ENCODE measurements around the gene NOM1. TPM values are rescaled to one million over a fixed set of nuclear protein-coding genes. Genes with fewer than 3 reads are reported as not detected.
A peak's percentile ranks its signal among the peaks of the same experiment; 100 is the strongest.
"Not testable (repeated sequence)": the region's sequence is repeated elsewhere in the genome, so short reads cannot be mapped to it uniquely, and the experiment has no call there.

Gene NOM1
- polyA plus RNA-seq, 3 donors from 2014 or later = 0.36 to 7.2 (median 3.0) TPM

- H3K4me3 Mint-ChIP-seq, DNase-seq, H3K9me3 Mint-ChIP-seq, H3K36me3 Mint-ChIP-seq: not testable (repeated sequence)
- peaks cover 15 to 21% of the 10 kb centered on the region in 2 donors for H3K4me1 Mint-ChIP-seq
- peak overlapping the region in 1 of 6 donors; percentile 65 for H3K27ac Mint-ChIP-seq
- H3K27me3 Mint-ChIP-seq (ENCODE audit: low read depth in 3 of 3) = peaks cover 13 to 22% (median 16%) of the 10 kb centered on the region in 3 donors
These were observed 23.7 kb upstream of the NOM1 start for GRCh38 chr7:156925821-156926220.

- no peaks in the 10 kb centered on the region for H3K9me3 Mint-ChIP-seq
- H3K27me3 Mint-ChIP-seq (ENCODE audit: low read depth in 3 of 3) = peaks cover 10 to 21% (median 13%) of the 10 kb centered on the region in 3 donors
- H3K27ac Mint-ChIP-seq = peak overlapping the region in 2 of 6 donors; percentile 5 to 39
- H3K4me3 Mint-ChIP-seq = no peak overlapping the region
- DNase-seq = no peak
- peaks cover 0 to 2% (median 0%) of the 10 kb centered on the region in 3 donors for H3K36me3 Mint-ChIP-seq
- peaks cover 10 to 15% of the 10 kb centered on the region in 2 donors for H3K4me1 Mint-ChIP-seq
These were observed 21.7 kb upstream of the NOM1 start for GRCh38 chr7:156927571-156928405.

- no peaks in the 10 kb centered on the region for H3K9me3 Mint-ChIP-seq
- DNase-seq = no peak
- H3K27ac Mint-ChIP-seq = peak overlapping the region in 1 of 6 donors; percentile 46
- peaks cover 4 to 17% (median 8%) of the 10 kb centered on the region in 3 donors for H3K27me3 Mint-ChIP-seq (ENCODE audit: low read depth in 3 of 3)
- peaks cover 0 to under 1% (median 0%) of the 10 kb centered on the region in 3 donors for H3K36me3 Mint-ChIP-seq
- no peak overlapping the region for H3K4me3 Mint-ChIP-seq
- H3K4me1 Mint-ChIP-seq = peaks cover 5 to 9% of the 10 kb centered on the region in 2 donors
These were observed 21.1 kb upstream of the NOM1 start for GRCh38 chr7:156928406-156928747.

DNA sequence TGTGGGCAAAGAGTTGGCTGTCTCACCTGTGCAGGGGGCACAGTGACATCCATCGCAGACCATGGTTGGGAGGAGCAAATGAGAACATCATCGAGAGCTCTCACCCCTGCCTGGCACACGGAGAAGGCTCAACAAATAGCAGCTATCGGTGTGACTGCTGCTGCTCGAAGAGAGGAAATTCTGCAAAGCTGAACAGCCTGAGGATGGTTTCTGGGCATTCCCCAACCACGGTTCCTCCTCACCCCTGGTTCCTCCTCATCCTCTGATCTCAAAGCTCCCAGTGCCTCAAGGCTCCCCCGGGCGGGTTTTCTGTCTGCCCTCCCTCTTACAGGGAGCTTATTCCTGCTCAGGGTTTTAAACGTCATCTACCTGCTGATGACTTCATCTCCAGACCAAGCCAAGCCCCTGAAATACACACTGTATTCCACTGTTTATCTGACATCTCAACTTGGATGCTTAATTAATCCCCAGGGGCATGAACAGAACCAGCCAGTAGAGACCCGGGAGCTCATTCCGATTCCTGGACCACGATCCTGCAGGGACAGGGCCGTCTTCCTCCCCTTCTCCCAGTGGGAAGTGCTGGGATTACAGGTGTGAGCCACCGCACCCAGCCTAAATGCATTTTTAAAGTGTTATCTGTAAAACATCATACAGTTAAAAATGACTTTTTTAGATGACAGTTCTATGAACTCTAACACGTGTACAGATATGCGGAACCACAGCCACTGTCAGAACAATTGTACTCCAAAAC lies 19.5 kb upstream of the NOM1 start:
- no peak overlapping the region for H3K27ac Mint-ChIP-seq
- DNase-seq = no peak
- H3K9me3 Mint-ChIP-seq = no peaks in the 10 kb centered on the region
- H3K27me3 Mint-ChIP-seq (ENCODE audit: low read depth in 3 of 3) = peaks cover 2 to 8% (median 7%) of the 10 kb centered on the region in 3 donors
- no peaks in the 10 kb centered on the region for H3K36me3 Mint-ChIP-seq
- H3K4me1 Mint-ChIP-seq = no peaks in the 10 kb centered on the region
- no peak overlapping the region for H3K4me3 Mint-ChIP-seq

DNA sequence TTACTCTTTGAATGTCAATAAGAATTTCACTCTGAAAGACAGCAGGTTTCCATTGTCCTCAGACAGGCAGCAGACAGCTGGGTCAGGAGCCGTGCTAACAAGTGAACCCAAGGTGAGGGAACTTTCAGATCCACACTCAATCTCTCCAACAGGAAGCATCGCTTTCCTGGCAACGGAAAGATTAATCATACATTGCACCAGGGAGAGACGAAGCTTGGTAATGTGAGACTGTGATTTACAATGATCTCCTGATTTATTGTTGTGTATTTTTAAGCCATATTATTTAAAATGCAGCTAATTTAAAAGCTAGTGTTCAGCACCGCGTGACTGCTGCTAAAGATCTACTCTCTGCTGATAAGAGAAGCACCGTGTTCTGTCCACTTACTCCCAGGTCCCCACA lies 17.5 kb upstream of the NOM1 start:
- Mint-ChIP-seq H3K27me3 (ENCODE audit: low read depth in 3 of 3) (peaks cover 2 to 12% (median 7%) of the 10 kb centered on the region in 3 donors), H3K36me3 (no peaks in the 10 kb centered on the region)

GRCh38 chr7:156935250-156935649 lies 14.3 kb upstream of the NOM1 start:
- Mint-ChIP-seq H3K27ac (no peak overlapping the region), H3K36me3 (no peaks in the 10 kb centered on the region), H3K9me3 (no peaks in the 10 kb centered on the region), H3K4me3 (no peak overlapping the region), H3K4me1 (no peaks in the 10 kb centered on the region), H3K27me3 (ENCODE audit: low read depth in 3 of 3) (peaks cover 4 to 10% (median 5%) of the 10 kb centered on the region in 3 donors)
- no peak for DNase-seq

More for the DNA sequence above, 17.5 kb upstream of the NOM1 start:
- Mint-ChIP-seq H3K27ac (no peak overlapping the region), H3K4me1 (no peaks in the 10 kb centered on the region), H3K9me3 (no peaks in the 10 kb centered on the region), H3K4me3 (no peak overlapping the region)
- no peak for DNase-seq

GRCh38 chr7:156936766-156937165 lies 12.7 kb upstream of the NOM1 start:
- not testable (repeated sequence) for H3K4me1 Mint-ChIP-seq, H3K4me3 Mint-ChIP-seq, H3K27ac Mint-ChIP-seq, H3K9me3 Mint-ChIP-seq, DNase-seq, H3K36me3 Mint-ChIP-seq
- peaks cover 2 to 10% (median 5%) of the 10 kb centered on the region in 3 donors for H3K27me3 Mint-ChIP-seq (ENCODE audit: low read depth in 3 of 3)

DNA sequence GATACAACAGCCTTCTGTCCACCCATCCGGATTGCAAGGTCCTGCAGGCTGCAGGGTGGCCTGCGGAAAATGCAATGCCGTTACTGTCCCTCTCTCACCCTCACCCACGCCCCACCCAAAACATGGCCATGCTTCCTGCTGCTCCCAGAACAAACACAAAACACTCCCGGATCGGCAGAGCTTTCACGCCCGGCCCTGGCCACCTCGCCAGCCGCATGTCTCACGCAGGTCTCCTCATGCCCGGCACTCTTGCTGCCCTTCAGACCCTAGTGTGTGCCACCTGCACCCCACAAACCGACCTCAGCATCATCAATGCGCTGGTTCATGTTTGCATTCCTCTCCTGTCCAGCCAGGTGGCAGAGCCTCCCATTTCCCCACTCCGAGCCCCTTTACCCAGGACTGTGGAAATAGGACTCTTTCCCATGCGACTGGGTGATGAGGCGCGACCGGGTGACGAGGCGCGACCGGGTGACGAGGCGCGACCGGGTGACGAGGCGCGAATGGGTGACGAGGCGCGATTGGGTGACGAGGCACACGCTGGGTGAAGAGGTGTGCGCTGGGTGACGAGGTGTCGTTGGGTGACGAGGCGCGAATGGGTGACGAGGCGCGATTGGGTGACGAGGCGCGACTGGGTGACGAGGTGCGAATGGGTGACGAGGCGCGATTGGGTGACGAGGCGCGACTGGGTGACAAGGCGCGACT lies 8.9 kb upstream of the NOM1 start:
- no peaks in the 10 kb centered on the region for H3K4me1 Mint-ChIP-seq
- peaks cover 7 to 11% (median 8%) of the 10 kb centered on the region in 3 donors for H3K27me3 Mint-ChIP-seq (ENCODE audit: low read depth in 3 of 3)
- DNase-seq = no peak
- no peak overlapping the region for H3K27ac Mint-ChIP-seq
- no peaks in the 10 kb centered on the region for H3K9me3 Mint-ChIP-seq
- H3K4me3 Mint-ChIP-seq = no peak overlapping the region
- peaks cover 0 to 3% (median 0%) of the 10 kb centered on the region in 3 donors for H3K36me3 Mint-ChIP-seq

GRCh38 chr7:156941393-156942182 lies 7.9 kb upstream of the NOM1 start:
- Mint-ChIP-seq H3K4me3 (no peak overlapping the region), H3K36me3 (peaks cover 0 to 3% (median 0%) of the 10 kb centered on the region in 3 donors), H3K4me1 (no peaks in the 10 kb centered on the region), H3K27ac (no peak overlapping the region), H3K9me3 (no peaks in the 10 kb centered on the region), H3K27me3 (ENCODE audit: low read depth in 3 of 3) (peaks cover 7 to 11% (median 11%) of the 10 kb centered on the region in 3 donors)
- DNase-seq = no peak

DNA sequence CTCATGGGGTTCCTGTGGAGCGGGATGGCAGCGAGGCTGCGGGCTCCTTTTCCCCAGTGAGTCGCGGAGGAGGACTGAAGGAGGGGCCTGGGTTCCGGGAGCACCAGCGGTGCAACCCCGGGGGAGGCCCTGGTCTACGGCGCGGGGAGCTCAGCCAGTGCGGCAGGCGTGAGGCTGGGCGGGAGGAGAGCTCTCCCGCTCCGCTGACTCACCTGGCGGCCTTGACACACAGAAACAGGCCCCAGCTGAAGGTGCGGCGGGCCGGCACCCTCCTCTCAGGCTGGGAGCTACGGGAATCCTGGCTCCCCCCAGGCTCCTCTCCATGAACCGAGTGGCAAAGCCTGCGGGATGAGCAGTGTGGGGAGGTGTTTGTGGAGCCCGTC lies 6.8 kb upstream of the NOM1 start:
- Mint-ChIP-seq H3K27me3 (ENCODE audit: low read depth in 3 of 3) (peaks cover 11 to 14% (median 12%) of the 10 kb centered on the region in 3 donors), H3K9me3 (no peaks in the 10 kb centered on the region), H3K4me3 (no peak overlapping the region), H3K27ac (no peak overlapping the region), H3K36me3 (peaks cover 0 to 3% (median 0%) of the 10 kb centered on the region in 3 donors), H3K4me1 (peaks cover 1 to 3% of the 10 kb centered on the region in 2 donors)
- no peak for DNase-seq

GRCh38 chr7:156943091-156944041 lies 6.1 kb upstream of the NOM1 start:
- H3K4me3 Mint-ChIP-seq = no peak overlapping the region
- H3K27me3 Mint-ChIP-seq (ENCODE audit: low read depth in 3 of 3) = peaks cover 9 to 13% (median 10%) of the 10 kb centered on the region in 3 donors
- H3K27ac Mint-ChIP-seq = no peak overlapping the region
- H3K36me3 Mint-ChIP-seq = peaks cover 0 to 3% (median 0%) of the 10 kb centered on the region in 3 donors
- peaks cover 2 to 6% of the 10 kb centered on the region in 2 donors for H3K4me1 Mint-ChIP-seq
- no peak for DNase-seq
- no peaks in the 10 kb centered on the region for H3K9me3 Mint-ChIP-seq

- Mint-ChIP-seq H3K27me3 (ENCODE audit: low read depth in 3 of 3) (peaks cover 9 to 14% (median 10%) of the 10 kb centered on the region in 3 donors), H3K9me3 (no peaks in the 10 kb centered on the region), H3K27ac (no peak overlapping the region), H3K36me3 (peaks cover 0 to 3% (median 0%) of the 10 kb centered on the region in 3 donors), H3K4me1 (peaks cover 2 to 6% of the 10 kb centered on the region in 2 donors), H3K4me3 (no peak overlapping the region)
- DNase-seq = no peak
These were observed 4.6 kb upstream of the NOM1 start for GRCh38 chr7:156944876-156945275.

Data from immature natural killer cell (primary cell).